ENCODE measurements around the gene SCUBE1. TPM values are rescaled to one million over a fixed set of nuclear protein-coding genes. Genes with fewer than 3 reads are reported as not detected.

SCUBE1 gene
- total RNA-seq, 4 donors from 2014 or later: 37.3 to 107 (median 75.9) TPM

- H3K27ac ChIP-seq: no peak overlapping the region
Observed at GRCh38 chr22:43253839-43254238, 89.3 kb downstream of the SCUBE1 start.

DNA sequence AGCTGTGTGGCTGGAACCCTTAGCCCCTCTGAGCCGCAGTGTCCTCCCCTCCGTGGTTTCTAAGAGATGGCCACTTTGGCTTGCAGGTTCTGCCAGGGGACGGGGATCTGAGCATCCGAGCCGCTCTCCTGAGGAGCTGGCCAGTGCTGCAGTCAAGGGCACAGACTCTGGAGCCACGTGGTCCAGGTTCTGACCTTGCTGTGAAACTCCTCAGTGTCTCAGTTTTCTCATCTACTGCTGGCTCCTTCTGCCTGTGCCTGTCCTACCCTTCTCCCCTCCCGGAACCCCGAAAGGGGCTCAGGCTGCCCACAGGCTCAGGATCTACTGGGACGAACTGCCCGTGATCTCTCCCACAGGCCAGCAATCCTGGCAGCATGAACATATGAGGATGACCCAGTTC lies 90.9 kb downstream of the SCUBE1 start:
- H3K27ac ChIP-seq: no peak overlapping the region
- ATAC-seq: no peak
- no peak overlapping the region for H3K4me3 ChIP-seq
- no peaks in the 10 kb centered on the region for H3K27me3 ChIP-seq
- TF ChIP-seq, protein P1, sequence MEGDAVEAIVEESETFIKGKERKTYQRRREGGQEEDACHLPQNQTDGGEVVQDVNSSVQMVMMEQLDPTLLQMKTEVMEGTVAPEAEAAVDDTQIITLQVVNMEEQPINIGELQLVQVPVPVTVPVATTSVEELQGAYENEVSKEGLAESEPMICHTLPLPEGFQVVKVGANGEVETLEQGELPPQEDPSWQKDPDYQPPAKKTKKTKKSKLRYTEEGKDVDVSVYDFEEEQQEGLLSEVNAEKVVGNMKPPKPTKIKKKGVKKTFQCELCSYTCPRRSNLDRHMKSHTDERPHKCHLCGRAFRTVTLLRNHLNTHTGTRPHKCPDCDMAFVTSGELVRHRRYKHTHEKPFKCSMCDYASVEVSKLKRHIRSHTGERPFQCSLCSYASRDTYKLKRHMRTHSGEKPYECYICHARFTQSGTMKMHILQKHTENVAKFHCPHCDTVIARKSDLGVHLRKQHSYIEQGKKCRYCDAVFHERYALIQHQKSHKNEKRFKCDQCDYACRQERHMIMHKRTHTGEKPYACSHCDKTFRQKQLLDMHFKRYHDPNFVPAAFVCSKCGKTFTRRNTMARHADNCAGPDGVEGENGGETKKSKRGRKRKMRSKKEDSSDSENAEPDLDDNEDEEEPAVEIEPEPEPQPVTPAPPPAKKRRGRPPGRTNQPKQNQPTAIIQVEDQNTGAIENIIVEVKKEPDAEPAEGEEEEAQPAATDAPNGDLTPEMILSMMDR (IDR thresholded peaks at IDR 0.05): no peak
- TF ChIP-seq POLR2A (IDR thresholded peaks at IDR 0.05) (no peak), EP300 (IDR thresholded peaks at IDR 0.05) (no peak), POLR2AphosphoS5 (IDR thresholded peaks at IDR 0.05) (no peak)
- peaks cover 0 to 87% of the 10 kb centered on the region in 2 donors for H3K36me3 ChIP-seq
- peaks cover 0 to 9% (median 0%) of the 10 kb centered on the region in 3 donors for H3K4me1 ChIP-seq
- no peaks in the 10 kb centered on the region for H3K9me3 ChIP-seq
- 94% methylated on average over 2 of the region's 10 CpGs; no CpG with 5 or more reads in 1 of the 2 donors for WGBS, 2 donors (ENCODE audit: low coverage in 1 of 2)

More at GRCh38 chr22:43253839-43254238, 89.3 kb downstream of the SCUBE1 start:
- no peaks in the 10 kb centered on the region for H3K9me3 ChIP-seq
- peaks cover 0 to 89% of the 10 kb centered on the region in 2 donors for H3K36me3 ChIP-seq
- no peak for ATAC-seq
- TF ChIP-seq POLR2AphosphoS5 (IDR thresholded peaks at IDR 0.05) (no peak), POLR2A (IDR thresholded peaks at IDR 0.05) (no peak), EP300 (IDR thresholded peaks at IDR 0.05) (no peak)
- TF ChIP-seq, protein P1 (IDR thresholded peaks at IDR 0.05): no peak
- H3K4me1 ChIP-seq: peaks cover 0 to 12% (median 0%) of the 10 kb centered on the region in 3 donors
- H3K4me3 ChIP-seq: no peak overlapping the region
- 100% methylated on average over 1 of the region's 5 CpGs; no CpG with 5 or more reads in 1 of the 2 donors for WGBS, 2 donors (ENCODE audit: low coverage in 1 of 2)
- H3K27me3 ChIP-seq: no peaks in the 10 kb centered on the region

DNA sequence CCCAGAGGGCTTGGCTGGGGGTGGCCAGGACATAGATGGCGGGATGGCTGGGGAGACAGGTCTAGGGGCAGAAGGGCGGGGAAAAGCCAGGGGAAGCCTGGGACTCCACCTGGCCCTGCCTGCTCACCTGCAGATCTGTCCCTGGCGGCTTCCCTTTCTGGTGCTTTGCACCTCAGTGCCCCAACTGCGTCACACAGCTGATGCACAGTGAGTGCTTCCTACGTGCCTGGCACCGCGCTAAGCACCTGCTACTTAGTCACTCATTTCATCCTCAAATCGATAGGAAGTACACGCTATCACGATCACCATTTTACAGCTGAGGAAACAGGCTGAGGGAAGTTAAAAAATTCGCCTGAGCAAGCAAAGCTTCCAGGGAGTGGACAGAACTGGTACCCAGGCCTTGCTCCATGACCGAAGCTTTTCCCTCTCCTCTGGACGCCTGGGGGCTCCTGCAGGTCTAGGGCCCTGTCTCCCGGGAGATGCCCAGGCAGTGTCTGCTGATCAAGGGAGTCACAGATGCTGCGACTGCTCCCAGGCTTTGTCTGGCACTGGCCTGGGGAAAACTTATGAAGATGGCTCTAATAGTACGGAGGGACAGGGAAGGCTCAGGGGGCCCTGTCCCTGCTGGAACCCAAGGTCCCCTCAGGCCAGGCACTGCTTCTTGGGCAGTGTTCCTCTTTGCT lies 93.2 kb downstream of the SCUBE1 start:
- ATAC-seq: no peak

GRCh38 chr22:43247546-43248260 lies 95.5 kb downstream of the SCUBE1 start:
- Histone ChIP-seq H3K27ac (no peak overlapping the region), H3K4me1 (no peaks in the 10 kb centered on the region), H3K9me3 (no peaks in the 10 kb centered on the region), H3K36me3 (peaks cover 0 to 86% of the 10 kb centered on the region in 2 donors), H3K27me3 (no peaks in the 10 kb centered on the region), H3K4me3 (no peak overlapping the region)
- ATAC-seq: no peak
- 88% methylated on average over 1 of the region's 10 CpGs; no CpG with 5 or more reads in 1 of the 2 donors for WGBS, 2 donors (ENCODE audit: low coverage in 1 of 2)
- TF ChIP-seq POLR2AphosphoS5 (IDR thresholded peaks at IDR 0.05) (no peak), POLR2A (IDR thresholded peaks at IDR 0.05) (no peak), EP300 (IDR thresholded peaks at IDR 0.05) (no peak)
- TF ChIP-seq, protein P1 (IDR thresholded peaks at IDR 0.05): no peak

More for the DNA sequence above, 93.2 kb downstream of the SCUBE1 start:
- no peak for TF ChIP-seq POLR2AphosphoS5 (IDR thresholded peaks at IDR 0.05)
- Histone ChIP-seq H3K4me3 (no peak overlapping the region), H3K27me3 (no peaks in the 10 kb centered on the region), H3K4me1 (no peaks in the 10 kb centered on the region), H3K9me3 (no peaks in the 10 kb centered on the region), H3K36me3 (peaks cover 0 to 87% of the 10 kb centered on the region in 2 donors), H3K27ac (no peak overlapping the region)
- 78 to 90% methylated on average over 4 to 6 of the region's 16 CpGs for WGBS, 2 donors (ENCODE audit: low coverage in 1 of 2)

- H3K36me3 ChIP-seq: peaks cover 0 to 86% of the 10 kb centered on the region in 2 donors
- no peaks in the 10 kb centered on the region for H3K9me3 ChIP-seq
- no peak for ATAC-seq
- no peak overlapping the region for H3K4me3 ChIP-seq
- no peaks in the 10 kb centered on the region for H3K4me1 ChIP-seq
- H3K27ac ChIP-seq: no peak overlapping the region
- no CpG with 5 or more reads among the region's 4 CpGs for WGBS, 2 donors (ENCODE audit: low coverage in 1 of 2)
- no peaks in the 10 kb centered on the region for H3K27me3 ChIP-seq
- TF ChIP-seq POLR2A (IDR thresholded peaks at IDR 0.05) (no peak), EP300 (IDR thresholded peaks at IDR 0.05) (no peak), POLR2AphosphoS5 (IDR thresholded peaks at IDR 0.05) (no peak)
- TF ChIP-seq, protein P1 (IDR thresholded peaks at IDR 0.05): no peak
Observed at GRCh38 chr22:43246188-43246587, 97.0 kb downstream of the SCUBE1 start.

Measured in gastroesophageal sphincter (tissue), 4 donors.